ENCODE results near the gene INAFM2. TPM values are rescaled to one million over a fixed set of nuclear protein-coding genes. Genes with fewer than 3 reads are reported as not detected.

INAFM2 gene
- total and polyA plus RNA-seq, 5 donors from 2014 or later = 0.67 to 10.0 (median 2.1) TPM

DNA sequence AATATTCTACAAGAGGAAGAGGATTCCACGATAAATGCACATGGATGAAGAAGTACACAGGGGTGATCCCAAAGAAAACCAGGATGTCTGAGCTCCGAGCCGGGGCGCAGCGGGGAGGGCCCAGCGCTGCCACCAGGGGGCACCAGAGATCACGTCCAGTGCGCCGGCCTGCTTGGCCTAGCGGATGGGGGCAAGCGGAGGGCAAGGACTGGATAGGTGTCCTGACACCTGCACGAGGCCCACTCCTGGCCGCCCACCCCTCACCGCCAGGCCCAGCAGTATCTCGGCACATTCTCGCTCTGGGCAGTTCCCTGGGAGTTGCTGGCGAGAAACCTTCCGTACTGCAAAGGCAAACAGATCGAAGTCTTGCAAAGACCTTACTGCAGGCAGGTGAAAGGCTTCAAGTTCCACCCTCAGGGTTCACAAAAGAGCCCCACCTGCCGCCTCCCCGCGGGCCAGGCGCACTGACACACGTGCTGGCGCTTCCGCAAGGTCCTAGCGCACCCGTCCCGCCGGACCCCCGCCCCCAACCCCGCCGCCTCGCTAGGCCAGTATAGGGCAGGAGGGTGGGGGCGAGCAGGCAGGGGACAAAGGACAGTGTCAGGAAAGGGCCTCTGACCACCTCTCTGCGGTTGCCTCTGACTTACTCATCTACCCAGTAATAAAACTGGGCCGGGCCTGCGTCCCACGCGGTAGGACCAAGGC lies 43.9 kb upstream of the INAFM2 start:
- Histone ChIP-seq H3K27ac (ENCODE audit: insufficient read depth, low read length, poor library complexity, severe bottlenecking) (no peak overlapping the region), H3K9me3 (ENCODE audit: control insufficient read depth in 2 of 2, low read length in 2 of 2) (no peaks in the 10 kb centered on the region), H3K4me1 (ENCODE audit: control insufficient read depth, insufficient read depth, low read length, poor library complexity, severe bottlenecking) (peaks cover 25% of the 10 kb centered on the region), H3K27me3 (ENCODE audit: control insufficient read depth, insufficient read depth, low read length) (peaks cover 18% of the 10 kb centered on the region), H3K36me3 (ENCODE audit: control insufficient read depth, insufficient read depth, low read length) (no peaks in the 10 kb centered on the region), H3K4me3 (ENCODE audit: low read depth, low read length) (no peak overlapping the region)
- Mint-ChIP-seq H3K36me3 (no peaks in the 10 kb centered on the region), H3K27me3 (peaks cover 38% of the 10 kb centered on the region), H3K4me3 (peak overlapping the region in 3 of 4 donors; percentile 35 to 63 (median 61)), H3K9me3 (no peaks in the 10 kb centered on the region), H3K27ac (no peak overlapping the region), H3K4me1 (peaks cover 0 to 8% (median 4%) of the 10 kb centered on the region in 4 donors)
- peak; percentile 56 to 61 (median 58) for DNase-seq
- ATAC-seq (ENCODE audit: low read depth in 2 of 2) = no peak

DNA sequence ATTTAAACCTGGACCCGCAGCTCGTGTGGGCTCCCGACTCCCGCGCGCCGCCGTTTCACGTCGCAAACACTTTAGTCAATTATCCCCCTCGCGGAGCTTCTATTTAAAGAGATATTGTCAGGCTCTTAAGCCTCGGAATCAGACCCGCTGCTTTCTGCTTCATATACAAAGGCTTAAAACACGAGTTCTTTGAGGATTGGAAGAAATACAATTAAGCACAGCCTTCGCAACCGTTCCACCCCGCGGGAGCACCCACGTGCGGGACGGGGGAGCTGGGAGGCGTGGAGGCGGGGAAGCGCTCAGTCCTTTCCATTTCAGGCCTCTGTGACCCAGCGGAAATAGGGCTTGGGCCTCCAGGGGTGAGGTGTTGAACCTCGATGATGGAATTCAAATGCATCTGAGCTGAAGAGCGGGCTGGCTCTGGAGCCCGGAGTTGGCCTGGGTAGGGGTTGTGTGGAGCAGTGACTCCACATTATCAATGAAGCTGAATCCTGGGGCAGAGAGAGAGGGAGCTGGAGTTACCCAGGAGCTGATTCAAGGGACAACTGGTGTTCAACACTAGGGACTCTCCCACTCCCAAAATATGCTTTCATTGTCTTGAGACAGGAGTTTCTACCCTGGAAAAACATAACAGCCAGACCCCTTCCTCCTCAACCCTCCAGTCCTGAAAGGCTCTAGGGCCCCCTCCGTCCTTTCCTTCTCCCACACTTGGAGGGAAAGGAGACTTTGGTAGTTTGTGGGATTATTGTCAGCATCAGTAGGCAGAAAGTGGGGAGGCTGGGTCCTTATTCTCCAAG lies 43.0 kb upstream of the INAFM2 start:
- DNase-seq (no peak), ATAC-seq (ENCODE audit: low read depth in 2 of 2) (no peak)
- H3K4me1 Mint-ChIP-seq = peaks cover 0 to 4% (median 2%) of the 10 kb centered on the region in 4 donors
- no peaks in the 10 kb centered on the region for H3K9me3 ChIP-seq (ENCODE audit: control insufficient read depth in 2 of 2, low read length in 2 of 2)
- H3K4me3 Mint-ChIP-seq = peak overlapping the region; percentile 41 to 87 (median 66)
- H3K27me3 ChIP-seq (ENCODE audit: control insufficient read depth, insufficient read depth, low read length) = peaks cover 18% of the 10 kb centered on the region
- no peak overlapping the region for H3K27ac ChIP-seq (ENCODE audit: insufficient read depth, low read length, poor library complexity, severe bottlenecking)
- H3K9me3 Mint-ChIP-seq = no peaks in the 10 kb centered on the region
- H3K27ac Mint-ChIP-seq = peak overlapping the region in 1 of 3 donors; percentile 56
- H3K36me3 ChIP-seq (ENCODE audit: control insufficient read depth, insufficient read depth, low read length) = no peaks in the 10 kb centered on the region
- no peak overlapping the region for H3K4me3 ChIP-seq (ENCODE audit: low read depth, low read length)
- no peaks in the 10 kb centered on the region for H3K36me3 Mint-ChIP-seq
- peaks cover 25% of the 10 kb centered on the region for H3K4me1 ChIP-seq (ENCODE audit: control insufficient read depth, insufficient read depth, low read length, poor library complexity, severe bottlenecking)
- peaks cover 34% of the 10 kb centered on the region for H3K27me3 Mint-ChIP-seq

DNA sequence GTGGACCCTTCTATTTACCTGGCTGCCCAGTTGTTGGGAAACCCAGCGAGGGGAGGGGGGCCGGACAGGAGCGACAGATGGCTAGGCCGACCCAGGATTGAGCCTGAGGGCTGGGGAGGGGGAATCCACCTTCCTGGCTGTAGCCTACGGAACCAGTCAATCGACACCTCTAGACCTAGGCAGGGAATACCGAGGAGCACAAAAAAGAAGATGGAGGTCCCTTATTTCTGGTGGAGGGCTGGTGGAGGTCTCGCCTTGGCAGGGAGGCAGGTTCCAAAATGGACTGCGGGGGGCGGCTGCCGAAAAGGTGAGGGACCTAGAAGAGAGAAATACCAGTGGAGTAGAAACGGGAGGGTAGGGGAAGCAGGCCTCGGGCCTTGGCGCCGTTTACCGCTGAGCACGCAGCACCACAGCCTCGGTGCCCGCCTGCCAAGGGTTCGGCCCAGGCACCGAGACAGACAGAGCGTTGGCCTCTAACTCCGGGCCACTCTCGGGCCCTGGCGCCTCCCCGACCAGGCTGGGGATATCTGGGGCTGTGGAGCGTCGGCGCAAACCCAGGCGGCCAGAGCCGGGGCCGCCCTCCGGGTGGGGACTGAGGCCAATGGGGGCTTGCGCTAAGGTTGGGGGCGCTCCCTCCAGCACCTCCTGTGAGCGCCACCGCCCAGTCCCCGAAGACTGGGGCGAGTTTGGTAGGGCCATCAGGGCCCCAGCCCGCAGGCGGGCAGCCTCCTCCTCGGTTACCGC lies 42.3 kb upstream of the INAFM2 start:
- H3K4me3 ChIP-seq (ENCODE audit: low read depth, low read length) = no peak overlapping the region

DNA sequence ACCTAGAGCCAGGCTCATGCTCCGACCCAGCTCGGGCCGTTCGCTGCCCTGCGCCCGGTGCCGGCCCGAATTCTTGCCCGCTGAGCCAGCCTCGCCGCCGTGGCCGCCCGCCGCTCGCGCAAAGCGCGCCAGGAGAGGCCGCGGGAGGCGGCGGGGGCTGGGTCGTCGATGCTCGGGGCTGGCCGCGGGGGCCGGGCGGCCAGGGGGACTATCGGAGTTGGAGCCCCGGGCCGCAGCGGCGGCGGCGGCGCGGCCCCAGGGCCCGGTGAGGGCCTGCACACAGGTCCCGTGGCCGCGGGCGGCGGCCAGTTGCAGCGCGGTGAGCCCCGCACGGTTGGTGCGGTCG lies 41.7 kb upstream of the INAFM2 start:
- H3K36me3 Mint-ChIP-seq = no peaks in the 10 kb centered on the region
- ATAC-seq (ENCODE audit: low read depth in 2 of 2) (no peak), DNase-seq (no peak)
- H3K4me1 Mint-ChIP-seq = peaks cover 0 to 4% (median 2%) of the 10 kb centered on the region in 4 donors
- H3K27me3 ChIP-seq (ENCODE audit: control insufficient read depth, insufficient read depth, low read length) = peaks cover 18% of the 10 kb centered on the region
- no peak overlapping the region for H3K27ac ChIP-seq (ENCODE audit: insufficient read depth, low read length, poor library complexity, severe bottlenecking)
- H3K4me1 ChIP-seq (ENCODE audit: control insufficient read depth, insufficient read depth, low read length, poor library complexity, severe bottlenecking) = peaks cover 25% of the 10 kb centered on the region
- no peak overlapping the region for H3K27ac Mint-ChIP-seq
- no peaks in the 10 kb centered on the region for H3K9me3 ChIP-seq (ENCODE audit: control insufficient read depth in 2 of 2, low read length in 2 of 2)
- H3K9me3 Mint-ChIP-seq = no peaks in the 10 kb centered on the region
- no peak overlapping the region for H3K4me3 ChIP-seq (ENCODE audit: low read depth, low read length)
- H3K4me3 Mint-ChIP-seq = no peak overlapping the region
- H3K27me3 Mint-ChIP-seq = peaks cover 32% of the 10 kb centered on the region
- no peaks in the 10 kb centered on the region for H3K36me3 ChIP-seq (ENCODE audit: control insufficient read depth, insufficient read depth, low read length)

More for the DNA sequence above, 42.3 kb upstream of the INAFM2 start:
- H3K36me3 Mint-ChIP-seq = no peaks in the 10 kb centered on the region
- H3K27me3 ChIP-seq (ENCODE audit: control insufficient read depth, insufficient read depth, low read length) = peaks cover 18% of the 10 kb centered on the region
- ATAC-seq (ENCODE audit: low read depth in 2 of 2) (no peak), DNase-seq (no peak)
- no peaks in the 10 kb centered on the region for H3K9me3 Mint-ChIP-seq
- H3K4me3 Mint-ChIP-seq = peak overlapping the region; percentile 41 to 87 (median 66)
- no peaks in the 10 kb centered on the region for H3K36me3 ChIP-seq (ENCODE audit: control insufficient read depth, insufficient read depth, low read length)
- peaks cover 34% of the 10 kb centered on the region for H3K27me3 Mint-ChIP-seq
- no peak overlapping the region for H3K27ac ChIP-seq (ENCODE audit: insufficient read depth, low read length, poor library complexity, severe bottlenecking)
- no peaks in the 10 kb centered on the region for H3K9me3 ChIP-seq (ENCODE audit: control insufficient read depth in 2 of 2, low read length in 2 of 2)
- peaks cover 0 to 4% (median 2%) of the 10 kb centered on the region in 4 donors for H3K4me1 Mint-ChIP-seq
- no peak overlapping the region for H3K27ac Mint-ChIP-seq
- H3K4me1 ChIP-seq (ENCODE audit: control insufficient read depth, insufficient read depth, low read length, poor library complexity, severe bottlenecking) = peaks cover 25% of the 10 kb centered on the region

DNA sequence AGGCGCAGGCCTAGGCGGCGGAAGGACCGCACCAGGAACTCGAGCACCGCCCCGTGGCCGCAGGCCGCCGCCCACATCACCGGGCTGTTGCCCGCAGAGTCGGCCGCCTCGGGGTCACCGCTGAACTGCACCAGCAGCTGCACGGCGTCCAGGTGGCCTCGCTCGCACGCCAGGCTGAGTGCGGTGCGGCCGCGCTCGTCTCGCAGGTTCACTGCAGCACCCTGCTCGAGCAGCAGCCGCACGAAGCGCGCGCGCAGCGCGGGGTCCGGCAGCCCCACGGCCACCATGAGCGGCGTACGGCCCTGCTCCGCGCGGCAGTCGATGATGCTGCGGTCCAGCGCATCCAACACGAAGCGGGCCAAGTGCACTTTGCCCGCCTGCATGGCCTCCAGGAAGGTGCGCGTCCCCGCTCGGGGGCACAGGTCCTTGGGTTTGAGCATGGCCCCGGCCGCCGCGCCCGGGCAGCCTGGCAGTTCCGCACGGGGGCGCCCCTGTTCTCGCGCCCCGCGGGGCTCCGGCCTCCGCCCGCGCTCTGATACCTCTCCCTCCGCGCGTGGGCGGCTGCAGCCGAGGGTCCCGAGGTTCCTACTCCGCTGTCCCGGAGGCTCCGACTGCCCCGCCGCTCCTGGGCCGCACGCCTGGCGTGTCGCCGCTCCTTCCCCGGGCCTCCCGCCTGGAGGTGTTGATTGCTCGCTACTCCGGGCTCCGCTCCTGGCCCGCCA lies 41.2 kb upstream of the INAFM2 start:
- DNase-seq = peak; percentile 20 to 64 (median 49)
- peaks cover 27% of the 10 kb centered on the region for H3K27me3 Mint-ChIP-seq
- peaks cover 25% of the 10 kb centered on the region for H3K4me1 ChIP-seq (ENCODE audit: control insufficient read depth, insufficient read depth, low read length, poor library complexity, severe bottlenecking)
- H3K27ac Mint-ChIP-seq = no peak overlapping the region
- H3K27me3 ChIP-seq (ENCODE audit: control insufficient read depth, insufficient read depth, low read length) = peaks cover 14% of the 10 kb centered on the region
- no peaks in the 10 kb centered on the region for H3K9me3 ChIP-seq (ENCODE audit: control insufficient read depth in 2 of 2, low read length in 2 of 2)
- no peak overlapping the region for H3K4me3 ChIP-seq (ENCODE audit: low read depth, low read length)
- no peaks in the 10 kb centered on the region for H3K36me3 Mint-ChIP-seq
- peaks cover 0 to 4% (median 2%) of the 10 kb centered on the region in 4 donors for H3K4me1 Mint-ChIP-seq
- peak overlapping the region in 3 of 4 donors; percentile 54 to 77 (median 62) for H3K4me3 Mint-ChIP-seq
- ATAC-seq (ENCODE audit: low read depth in 2 of 2) = peak; percentile 68 to 72
- peaks cover 1% of the 10 kb centered on the region for H3K36me3 ChIP-seq (ENCODE audit: control insufficient read depth, insufficient read depth, low read length)
- H3K27ac ChIP-seq (ENCODE audit: insufficient read depth, low read length, poor library complexity, severe bottlenecking) = no peak overlapping the region
- H3K9me3 Mint-ChIP-seq = no peaks in the 10 kb centered on the region

DNA sequence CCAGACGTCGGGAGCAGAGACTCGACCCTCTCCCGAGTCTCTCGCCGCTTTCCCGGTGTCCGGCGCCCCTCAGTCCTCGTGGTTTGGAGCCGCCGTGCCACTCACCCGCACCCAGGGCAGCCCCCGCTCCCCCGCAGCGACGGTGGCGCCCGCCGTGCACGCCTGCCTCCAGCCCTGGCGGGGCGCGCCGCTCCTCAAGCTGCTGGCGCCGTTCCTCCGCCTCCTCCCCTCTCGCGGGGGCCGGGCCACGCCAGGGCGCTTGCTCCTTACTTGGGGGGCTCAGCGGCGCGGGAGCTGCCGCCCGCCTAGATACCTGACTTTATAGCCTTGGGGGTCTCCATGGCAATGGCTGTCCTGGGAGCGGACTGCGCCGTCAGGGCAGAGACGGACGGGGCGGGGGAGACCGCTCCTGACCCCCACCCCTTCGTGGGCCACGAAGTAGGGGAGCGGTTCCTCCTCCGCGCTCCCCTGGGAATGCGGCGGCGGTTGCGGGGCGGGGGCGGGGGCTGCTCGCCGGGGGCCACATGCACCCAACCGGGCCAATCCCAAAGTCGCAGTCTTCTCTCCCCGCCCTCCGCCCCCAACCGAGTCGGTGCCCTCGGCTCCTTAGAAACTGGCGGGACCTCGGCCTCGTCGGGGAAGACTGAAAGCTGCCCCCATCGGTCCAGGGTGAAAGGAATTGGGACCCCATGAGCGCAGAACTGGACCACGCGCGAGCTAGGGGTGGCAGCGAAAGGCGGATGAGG lies 40.5 kb upstream of the INAFM2 start, which contains the start of gene ANKRD63:
ANKRD63 (minus strand) TSS at position 196 of the 746 bp plus-strand sequence. CDS start 478 bp downstream, outside the sequence.
- peak; percentile 43 to 44 for ATAC-seq (ENCODE audit: low read depth in 2 of 2)

More for the DNA sequence above, 40.5 kb upstream of the INAFM2 start, which contains the start of gene ANKRD63:
- H3K9me3 Mint-ChIP-seq = peaks cover 0 to 1% (median 0%) of the 10 kb centered on the region in 7 donors
- peak within 1 kb of the TSS in 1 of 3 donors; percentile 5 for H3K27ac Mint-ChIP-seq
- peak; percentile 15 to 45 (median 45) for DNase-seq
- peaks cover 13% of the 10 kb centered on the region for H3K27me3 ChIP-seq (ENCODE audit: control insufficient read depth, insufficient read depth, low read length)
- H3K9me3 ChIP-seq (ENCODE audit: control insufficient read depth in 2 of 2, low read length in 2 of 2) = no peaks in the 10 kb centered on the region
- H3K27ac ChIP-seq (ENCODE audit: insufficient read depth, low read length, poor library complexity, severe bottlenecking) = no peak within 1 kb of the TSS
- H3K27me3 Mint-ChIP-seq = peaks cover 25% of the 10 kb centered on the region
- no peak within 1 kb of the TSS for H3K4me3 ChIP-seq (ENCODE audit: low read depth, low read length)
- H3K36me3 Mint-ChIP-seq = no peaks in the 10 kb centered on the region
- H3K4me3 Mint-ChIP-seq = peak within 1 kb of the TSS in 3 of 4 donors; percentile 54 to 77 (median 62)
- peaks cover 25% of the 10 kb centered on the region for H3K4me1 ChIP-seq (ENCODE audit: control insufficient read depth, insufficient read depth, low read length, poor library complexity, severe bottlenecking)
- peaks cover 0 to 4% (median 2%) of the 10 kb centered on the region in 4 donors for H3K4me1 Mint-ChIP-seq
- H3K36me3 ChIP-seq (ENCODE audit: control insufficient read depth, insufficient read depth, low read length) = peaks cover 7% of the 10 kb centered on the region

Data from CD4-positive, CD25-positive, alpha-beta regulatory T cell (primary cell).